Stimulated activated CD8-positive, alpha-beta memory T cell treated with anti-CD3 and anti-CD28 coated beads, Interleukin-4, amount 100 ng/mL, for 48 hours (primary cell): ENCODE measurements around the gene NSF.

ENCODE experiments used
- DNase-seq: peaks from one replicate; pipeline ENCODE4 v3.0.0-alpha.2; 2020

NSF gene

GRCh38 chr17:46759141-46759540 lies 168.7 kb downstream of the NSF start:
- DNase-seq = no peak

- DNase-seq = peak; percentile 1
These were observed 172.9 kb downstream of the NSF start for GRCh38 chr17:46763416-46763815.

- DNase-seq = peak; percentile 10
These were observed 173.7 kb downstream of the NSF start for GRCh38 chr17:46764000-46764708.

GRCh38 chr17:46764709-46765401 lies 174.4 kb downstream of the NSF start:
- peak; percentile 12 for DNase-seq

- DNase-seq = peak; percentile 12
These were observed 175.0 kb downstream of the NSF start for GRCh38 chr17:46765453-46765852.

- peak; percentile 19 for DNase-seq
These were observed 176.3 kb downstream of the NSF start for GRCh38 chr17:46766493-46767491.

GRCh38 chr17:46768540-46768870 lies 178.0 kb downstream of the NSF start:
- DNase-seq = peak; percentile 20

GRCh38 chr17:46768896-46769295 lies 178.4 kb downstream of the NSF start:
- peak; percentile 14 for DNase-seq

GRCh38 chr17:46769531-46770438 lies 179.3 kb downstream of the NSF start:
- DNase-seq = peak; percentile 29

- no peak for DNase-seq
These were observed 180.0 kb downstream of the NSF start for GRCh38 chr17:46770439-46770817.

GRCh38 chr17:46770818-46771560 lies 180.5 kb downstream of the NSF start:
- DNase-seq = peak; percentile 60

GRCh38 chr17:46771561-46772474 lies 181.3 kb downstream of the NSF start:
- peak; percentile 38 for DNase-seq

- DNase-seq = no peak
These were observed 182.2 kb downstream of the NSF start for GRCh38 chr17:46772475-46773220.

- DNase-seq = no peak
These were observed 182.7 kb downstream of the NSF start for GRCh38 chr17:46773221-46773605.

- no peak for DNase-seq
These were observed 183.2 kb downstream of the NSF start for GRCh38 chr17:46773676-46774075.

- DNase-seq = no peak
These were observed 183.8 kb downstream of the NSF start for GRCh38 chr17:46774108-46774737.

GRCh38 chr17:46776298-46777005 lies 186.0 kb downstream of the NSF start:
- no peak for DNase-seq
